ENCODE data around the gene TMEM59.
"Not testable (repeated sequence)": the region's sequence is repeated elsewhere in the genome, so short reads cannot be mapped to it uniquely, and the experiment has no call there.

Gene TMEM59

GRCh38 chr1:54052934-54053744 lies at the start of gene TMEM59, which contains the start of gene TCEANC2:
Gene TMEM59 (minus strand): TSS chr1:54053204. CDS start chr1:54053188, 16 bp downstream.
Gene TCEANC2 (plus strand): TSS chr1:54053608. CDS start chr1:54054423, 815 bp downstream.
- peak; percentile 98 for DNase-seq (ENCODE audit: low spot score)
- H3K4me1 Mint-ChIP-seq (ENCODE audit: low read depth) = peaks cover 22% of the 10 kb centered on the region
- no peaks in the 10 kb centered on the region for H3K27me3 Mint-ChIP-seq (ENCODE audit: low read depth)
- H3K4me3 Mint-ChIP-seq = no peak within 1 kb of the TSS
- no peak within 1 kb of the TSS for H3K27ac Mint-ChIP-seq
- H3K36me3 Mint-ChIP-seq (ENCODE audit: low read depth) = peaks cover 16% of the 10 kb centered on the region
- H3K9me3 Mint-ChIP-seq = no peaks in the 10 kb centered on the region

GRCh38 chr1:54100500-54100899 lies 47.5 kb upstream of the TMEM59 start:
- Mint-ChIP-seq H3K36me3 (ENCODE audit: low read depth) (peaks cover 23% of the 10 kb centered on the region), H3K9me3 (no peaks in the 10 kb centered on the region), H3K4me3 (no peak overlapping the region), H3K4me1 (ENCODE audit: low read depth) (peaks cover 2% of the 10 kb centered on the region), H3K27ac (no peak overlapping the region), H3K27me3 (ENCODE audit: low read depth) (no peaks in the 10 kb centered on the region)
- no peak for DNase-seq (ENCODE audit: low spot score)

DNA sequence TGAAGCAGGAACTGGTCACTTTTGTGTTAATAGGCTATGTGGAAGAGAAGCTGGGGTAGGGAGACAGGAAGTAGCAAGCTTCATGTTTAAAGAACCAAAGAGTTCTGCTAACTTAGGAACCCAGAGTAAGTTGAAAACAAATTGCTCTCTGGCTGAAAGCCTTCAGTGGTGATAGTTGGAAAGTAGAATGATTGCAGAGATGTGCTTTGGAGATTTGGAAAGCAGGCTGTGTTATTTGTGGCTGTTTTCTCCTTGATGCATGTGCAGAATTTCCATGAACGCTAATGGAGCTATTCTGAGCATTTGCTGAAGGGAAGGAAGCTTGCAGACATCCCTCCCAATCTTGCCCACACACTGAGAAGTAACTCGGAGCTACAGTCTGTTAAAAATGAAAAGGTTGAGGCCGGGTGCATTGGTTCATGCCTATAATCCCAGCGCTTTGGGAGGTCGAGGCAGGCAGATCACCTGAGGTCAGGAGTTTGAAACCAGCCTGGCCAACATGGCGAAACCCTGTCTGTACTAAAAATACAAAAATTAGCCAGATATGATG lies 46.1 kb upstream of the TMEM59 start:
- H3K27ac Mint-ChIP-seq = no peak overlapping the region
- no peaks in the 10 kb centered on the region for H3K27me3 Mint-ChIP-seq (ENCODE audit: low read depth)
- peaks cover 24% of the 10 kb centered on the region for H3K36me3 Mint-ChIP-seq (ENCODE audit: low read depth)
- peaks cover 2% of the 10 kb centered on the region for H3K4me1 Mint-ChIP-seq (ENCODE audit: low read depth)
- no peaks in the 10 kb centered on the region for H3K9me3 Mint-ChIP-seq
- H3K4me3 Mint-ChIP-seq = no peak overlapping the region
- DNase-seq (ENCODE audit: low spot score) = no peak

DNA sequence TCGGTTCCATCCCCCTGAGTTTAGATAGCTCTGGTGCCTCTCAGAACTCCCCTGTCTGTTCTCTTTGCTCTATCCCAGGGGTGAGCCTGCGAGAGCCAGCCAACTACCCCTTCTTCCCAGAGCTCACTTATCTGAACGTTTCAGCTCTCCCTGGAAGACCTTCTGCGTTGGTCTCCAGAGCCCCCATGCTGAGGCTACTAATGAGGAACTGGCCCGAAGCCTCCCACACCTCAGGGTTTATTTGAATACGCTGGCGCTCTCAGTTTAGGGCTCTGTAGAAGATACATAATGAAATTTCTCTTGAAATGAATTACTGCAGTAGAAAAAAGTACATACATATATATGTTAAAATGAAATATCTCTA lies 43.9 kb upstream of the TMEM59 start:
- H3K36me3 Mint-ChIP-seq (ENCODE audit: low read depth) = peaks cover 23% of the 10 kb centered on the region
- no peak for DNase-seq (ENCODE audit: low spot score)
- no peak overlapping the region for H3K4me3 Mint-ChIP-seq
- H3K4me1 Mint-ChIP-seq (ENCODE audit: low read depth) = peaks cover 2% of the 10 kb centered on the region
- H3K27me3 Mint-ChIP-seq (ENCODE audit: low read depth) = no peaks in the 10 kb centered on the region
- H3K9me3 Mint-ChIP-seq = no peaks in the 10 kb centered on the region
- H3K27ac Mint-ChIP-seq = no peak overlapping the region

- Mint-ChIP-seq H3K27me3 (ENCODE audit: low read depth) (no peaks in the 10 kb centered on the region), H3K4me3 (no peak overlapping the region), H3K4me1 (ENCODE audit: low read depth) (peaks cover 2% of the 10 kb centered on the region), H3K27ac (no peak overlapping the region), H3K36me3 (ENCODE audit: low read depth) (peaks cover 21% of the 10 kb centered on the region), H3K9me3 (no peaks in the 10 kb centered on the region)
- no peak for DNase-seq (ENCODE audit: low spot score)
These were observed 43.3 kb upstream of the TMEM59 start for GRCh38 chr1:54096227-54096876.

DNA sequence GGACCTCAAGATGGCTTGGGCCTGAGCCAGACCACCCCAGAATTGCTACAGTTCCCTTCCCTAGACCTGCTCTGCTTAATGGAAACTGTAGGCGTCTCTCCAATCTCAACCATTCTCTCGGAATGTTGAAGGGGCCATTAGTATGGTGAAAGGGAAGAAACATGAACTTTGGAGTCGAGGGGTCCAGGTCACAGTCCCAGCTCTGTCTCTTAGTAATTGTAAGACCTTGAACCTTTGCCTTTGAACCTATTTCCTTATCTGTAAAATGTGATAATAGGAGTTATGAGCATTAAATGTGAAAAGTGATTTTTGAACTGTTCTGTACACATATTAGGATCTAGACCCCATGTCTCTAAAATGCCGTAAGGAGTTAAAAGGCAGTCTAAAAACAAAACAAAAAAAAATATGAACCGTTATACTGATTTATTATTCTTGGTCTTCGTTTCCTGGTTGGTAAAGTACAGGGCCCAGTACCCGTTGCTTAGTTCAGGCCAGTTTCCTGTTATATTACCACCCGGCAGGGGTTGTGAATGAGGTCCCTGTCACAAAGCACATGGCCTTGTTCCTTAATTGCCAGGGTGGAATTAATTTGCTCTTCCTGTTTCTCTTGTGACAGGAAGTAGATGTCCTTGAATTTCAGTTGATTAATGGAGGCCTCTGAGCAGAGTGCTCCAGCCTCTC lies 42.7 kb upstream of the TMEM59 start:
- no peaks in the 10 kb centered on the region for H3K27me3 Mint-ChIP-seq (ENCODE audit: low read depth)
- no peaks in the 10 kb centered on the region for H3K9me3 Mint-ChIP-seq
- H3K4me1 Mint-ChIP-seq (ENCODE audit: low read depth) = peaks cover 2% of the 10 kb centered on the region
- DNase-seq (ENCODE audit: low spot score) = no peak
- H3K27ac Mint-ChIP-seq = no peak overlapping the region
- no peak overlapping the region for H3K4me3 Mint-ChIP-seq
- H3K36me3 Mint-ChIP-seq (ENCODE audit: low read depth) = peaks cover 17% of the 10 kb centered on the region

- peaks cover 13% of the 10 kb centered on the region for H3K36me3 Mint-ChIP-seq (ENCODE audit: low read depth)
- H3K4me3 Mint-ChIP-seq; H3K27ac Mint-ChIP-seq; H3K9me3 Mint-ChIP-seq; DNase-seq (ENCODE audit: low spot score); H3K4me1 Mint-ChIP-seq (ENCODE audit: low read depth); H3K27me3 Mint-ChIP-seq (ENCODE audit: low read depth): not testable (repeated sequence)
These were observed 41.7 kb upstream of the TMEM59 start for GRCh38 chr1:54094730-54095105.

DNA sequence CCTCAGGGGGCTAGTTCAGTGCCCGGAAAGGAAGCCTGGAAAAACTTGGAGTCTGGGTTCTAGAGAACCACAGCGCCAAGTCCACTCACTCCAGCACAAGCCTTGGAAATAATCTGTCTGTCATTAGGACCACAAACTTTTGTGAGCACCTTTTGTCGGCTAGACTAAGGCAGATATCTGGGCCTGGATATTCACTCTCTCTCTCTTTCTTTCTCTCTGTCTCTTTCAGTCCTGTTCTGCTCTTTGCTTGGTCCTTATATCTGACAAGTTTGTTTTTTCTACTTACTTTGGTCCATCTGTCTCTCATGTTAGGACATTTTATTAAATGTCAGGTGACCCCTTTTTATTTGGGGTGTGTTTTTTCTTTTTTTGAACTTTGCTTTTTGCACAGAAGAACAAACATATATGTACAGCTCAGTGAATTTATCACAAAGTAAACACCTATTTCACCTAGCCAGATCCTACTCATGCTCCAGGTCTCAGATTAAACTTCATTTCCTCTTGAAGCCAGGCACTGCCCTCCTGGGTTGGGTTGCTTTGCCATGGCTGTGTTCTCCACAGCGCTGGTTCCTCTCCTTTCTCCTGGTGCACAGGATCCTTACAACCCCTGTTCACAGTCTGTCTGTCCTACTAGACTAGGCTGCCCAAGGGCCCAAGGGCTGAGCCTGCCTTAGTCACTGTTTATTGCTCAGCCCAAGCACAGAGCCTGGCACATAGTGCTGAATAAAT lies 41.2 kb upstream of the TMEM59 start:
- no peak for DNase-seq (ENCODE audit: low spot score)
- Mint-ChIP-seq H3K4me3 (no peak overlapping the region), H3K4me1 (ENCODE audit: low read depth) (peaks cover 2% of the 10 kb centered on the region), H3K27ac (no peak overlapping the region), H3K9me3 (no peaks in the 10 kb centered on the region), H3K27me3 (ENCODE audit: low read depth) (no peaks in the 10 kb centered on the region), H3K36me3 (ENCODE audit: low read depth) (peaks cover 13% of the 10 kb centered on the region)

- Mint-ChIP-seq H3K4me1 (ENCODE audit: low read depth) (no peaks in the 10 kb centered on the region), H3K27me3 (ENCODE audit: low read depth) (no peaks in the 10 kb centered on the region)
These were observed 38.7 kb upstream of the TMEM59 start for GRCh38 chr1:54091666-54092065.

DNA sequence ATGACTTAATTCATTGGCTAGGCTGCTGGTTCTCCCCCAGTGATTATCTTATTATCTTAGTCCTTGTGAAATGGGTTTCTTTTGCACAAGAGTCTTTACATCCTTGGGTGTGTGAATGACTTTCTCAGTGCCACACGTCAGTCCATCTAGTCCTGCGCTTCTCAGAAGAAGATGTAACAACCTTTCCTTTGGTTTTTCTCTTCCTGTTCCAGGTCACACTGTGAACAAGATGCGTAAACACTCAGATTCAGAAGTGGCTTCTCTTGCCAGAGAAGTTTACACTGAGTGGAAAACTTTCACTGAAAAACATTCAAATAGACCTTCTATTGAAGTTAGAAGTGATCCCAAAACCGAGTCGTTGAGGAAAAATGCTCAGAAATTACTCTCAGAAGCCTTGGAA lies 35.4 kb upstream of the TMEM59 start:
- H3K27me3 Mint-ChIP-seq (ENCODE audit: low read depth) = no peaks in the 10 kb centered on the region
- no peak for DNase-seq (ENCODE audit: low spot score)
- no peaks in the 10 kb centered on the region for H3K9me3 Mint-ChIP-seq
- no peak overlapping the region for H3K27ac Mint-ChIP-seq
- H3K4me3 Mint-ChIP-seq = no peak overlapping the region
- H3K36me3 Mint-ChIP-seq (ENCODE audit: low read depth) = no peaks in the 10 kb centered on the region
- no peaks in the 10 kb centered on the region for H3K4me1 Mint-ChIP-seq (ENCODE audit: low read depth)

More at GRCh38 chr1:54091666-54092065, 38.7 kb upstream of the TMEM59 start:
- H3K4me3 Mint-ChIP-seq = no peak overlapping the region
- no peaks in the 10 kb centered on the region for H3K9me3 Mint-ChIP-seq
- H3K27ac Mint-ChIP-seq = no peak overlapping the region
- no peak for DNase-seq (ENCODE audit: low spot score)
- peaks cover 6% of the 10 kb centered on the region for H3K36me3 Mint-ChIP-seq (ENCODE audit: low read depth)

DNA sequence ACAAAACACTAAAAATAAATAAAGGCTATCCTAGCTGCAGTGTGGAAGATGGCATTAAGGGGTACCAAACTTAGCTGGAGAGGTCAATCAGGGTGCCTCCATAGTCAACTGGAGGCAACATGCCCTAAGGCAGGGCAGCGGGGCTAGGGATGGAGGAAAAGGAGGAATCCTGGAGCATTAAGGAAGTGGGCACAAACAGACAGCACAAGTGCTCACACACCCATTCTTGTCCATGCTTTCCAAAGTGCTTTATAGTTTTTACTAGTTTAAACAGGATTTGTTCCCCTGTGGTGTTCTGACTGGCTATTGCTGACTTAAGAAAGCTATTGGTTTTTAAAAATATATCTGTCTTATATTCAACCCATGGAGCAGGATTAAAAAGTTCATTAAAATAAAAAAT lies 33.8 kb upstream of the TMEM59 start:
- no peaks in the 10 kb centered on the region for H3K4me1 Mint-ChIP-seq (ENCODE audit: low read depth)
- no peak overlapping the region for H3K4me3 Mint-ChIP-seq
- H3K36me3 Mint-ChIP-seq (ENCODE audit: low read depth) = no peaks in the 10 kb centered on the region
- no peak overlapping the region for H3K27ac Mint-ChIP-seq
- no peaks in the 10 kb centered on the region for H3K9me3 Mint-ChIP-seq
- no peaks in the 10 kb centered on the region for H3K27me3 Mint-ChIP-seq (ENCODE audit: low read depth)
- no peak for DNase-seq (ENCODE audit: low spot score)

DNA sequence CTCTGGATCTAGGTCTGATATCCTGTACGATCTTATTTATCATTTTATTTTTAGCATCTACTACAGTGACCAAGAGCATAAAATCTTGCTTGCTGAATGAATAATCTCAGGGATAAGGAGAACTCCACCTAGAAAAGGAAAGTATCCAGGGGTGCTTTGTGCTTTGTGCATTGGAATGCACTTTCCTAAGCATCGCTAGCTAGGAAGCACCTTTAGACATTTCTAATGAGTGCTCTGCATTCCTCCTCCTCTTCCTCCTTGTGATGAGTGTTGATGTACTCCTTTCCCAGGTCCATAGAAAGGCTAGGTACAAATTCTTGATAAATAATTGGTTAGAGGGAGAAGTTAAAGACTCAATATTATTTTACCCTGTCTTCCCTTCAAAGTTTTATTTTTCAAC lies 31.8 kb upstream of the TMEM59 start:
- Mint-ChIP-seq H3K4me3 (no peak overlapping the region), H3K27me3 (ENCODE audit: low read depth) (no peaks in the 10 kb centered on the region), H3K36me3 (ENCODE audit: low read depth) (no peaks in the 10 kb centered on the region), H3K9me3 (no peaks in the 10 kb centered on the region), H3K27ac (no peak overlapping the region), H3K4me1 (ENCODE audit: low read depth) (peaks cover 3% of the 10 kb centered on the region)
- no peak for DNase-seq (ENCODE audit: low spot score)

GRCh38 chr1:54081306-54082270 lies 28.6 kb upstream of the TMEM59 start:
- peaks cover 3% of the 10 kb centered on the region for H3K4me1 Mint-ChIP-seq (ENCODE audit: low read depth)
- H3K4me3 Mint-ChIP-seq = no peak overlapping the region
- H3K27me3 Mint-ChIP-seq (ENCODE audit: low read depth) = no peaks in the 10 kb centered on the region
- peaks cover 4% of the 10 kb centered on the region for H3K36me3 Mint-ChIP-seq (ENCODE audit: low read depth)
- H3K27ac Mint-ChIP-seq = no peak overlapping the region
- H3K9me3 Mint-ChIP-seq = no peaks in the 10 kb centered on the region
- peak; percentile 48 for DNase-seq (ENCODE audit: low spot score)

Measured in T-helper 2 cell treated with Interferon-gamma antibody and Interleukin-4, amounts not matched to agents 5 μg/mL and 100 μg/mL, for 36 hours (primary cell).